Choroid plexus epithelial cell (primary cell): ENCODE results near the gene IQCF6.

Experiments
- DNase-seq: peaks from one replicate; pipeline ENCODE4 v3.0.0-alpha.2; 2010; ENCODE audit warnings: low read depth
- H3K4me3 ChIP-seq: 2 replicates; pipeline ENCODE4 v1.5.1; 2011; ENCODE audit warnings: low read depth, mild to moderate bottlenecking, control low read depth, low read length, moderate library complexity
- TF ChIP-seq, protein P1 (sequence below): conservative IDR thresholded peaks from 2 replicates; pipeline ENCODE4 v1.5.1; 2011; ENCODE audit warnings: low read depth, mild to moderate bottlenecking, control low read depth, inconsistent platforms, low read length, moderate library complexity

IQCF6 gene

GRCh38 chr3:51779137-51779536, at the start of gene IQCF6:
Gene IQCF6, minus strand, starts transcription at chr3:51779237. Its CDS starts 13 bp downstream, at chr3:51779224.
- no peak within 1 kb of the TSS for H3K4me3 ChIP-seq
- no peak for DNase-seq
- TF ChIP-seq, protein P1, sequence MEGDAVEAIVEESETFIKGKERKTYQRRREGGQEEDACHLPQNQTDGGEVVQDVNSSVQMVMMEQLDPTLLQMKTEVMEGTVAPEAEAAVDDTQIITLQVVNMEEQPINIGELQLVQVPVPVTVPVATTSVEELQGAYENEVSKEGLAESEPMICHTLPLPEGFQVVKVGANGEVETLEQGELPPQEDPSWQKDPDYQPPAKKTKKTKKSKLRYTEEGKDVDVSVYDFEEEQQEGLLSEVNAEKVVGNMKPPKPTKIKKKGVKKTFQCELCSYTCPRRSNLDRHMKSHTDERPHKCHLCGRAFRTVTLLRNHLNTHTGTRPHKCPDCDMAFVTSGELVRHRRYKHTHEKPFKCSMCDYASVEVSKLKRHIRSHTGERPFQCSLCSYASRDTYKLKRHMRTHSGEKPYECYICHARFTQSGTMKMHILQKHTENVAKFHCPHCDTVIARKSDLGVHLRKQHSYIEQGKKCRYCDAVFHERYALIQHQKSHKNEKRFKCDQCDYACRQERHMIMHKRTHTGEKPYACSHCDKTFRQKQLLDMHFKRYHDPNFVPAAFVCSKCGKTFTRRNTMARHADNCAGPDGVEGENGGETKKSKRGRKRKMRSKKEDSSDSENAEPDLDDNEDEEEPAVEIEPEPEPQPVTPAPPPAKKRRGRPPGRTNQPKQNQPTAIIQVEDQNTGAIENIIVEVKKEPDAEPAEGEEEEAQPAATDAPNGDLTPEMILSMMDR = no peak

DNA sequence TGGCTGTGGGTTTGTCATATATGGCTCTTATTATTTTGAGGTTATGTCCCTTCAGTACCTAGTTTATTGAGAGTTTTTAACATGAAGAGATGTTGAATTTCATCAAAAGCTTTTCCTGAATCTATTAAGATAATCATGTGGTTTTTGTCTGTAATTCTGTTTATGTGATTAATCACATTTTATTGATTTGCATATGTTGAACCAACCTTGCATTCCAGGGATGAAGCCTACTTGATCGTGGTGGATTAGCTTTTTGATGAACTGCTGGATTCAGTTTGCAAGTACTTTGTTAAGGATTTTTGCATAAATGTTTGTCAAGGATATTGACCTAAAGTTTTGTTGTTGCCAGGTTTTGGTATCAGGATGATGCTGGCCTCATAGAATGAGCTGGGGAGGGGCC, 49.3 kb upstream of the IQCF6 start:
- TF ChIP-seq, protein P1 = no peak
- H3K4me3 ChIP-seq = no peak overlapping the region
- no peak for DNase-seq

- TF ChIP-seq, protein P1 = peak; percentile 25
- H3K4me3 ChIP-seq = no peak overlapping the region
- DNase-seq = no peak
These were observed 40.8 kb upstream of the IQCF6 start for GRCh38 chr3:51819709-51820406.

DNA sequence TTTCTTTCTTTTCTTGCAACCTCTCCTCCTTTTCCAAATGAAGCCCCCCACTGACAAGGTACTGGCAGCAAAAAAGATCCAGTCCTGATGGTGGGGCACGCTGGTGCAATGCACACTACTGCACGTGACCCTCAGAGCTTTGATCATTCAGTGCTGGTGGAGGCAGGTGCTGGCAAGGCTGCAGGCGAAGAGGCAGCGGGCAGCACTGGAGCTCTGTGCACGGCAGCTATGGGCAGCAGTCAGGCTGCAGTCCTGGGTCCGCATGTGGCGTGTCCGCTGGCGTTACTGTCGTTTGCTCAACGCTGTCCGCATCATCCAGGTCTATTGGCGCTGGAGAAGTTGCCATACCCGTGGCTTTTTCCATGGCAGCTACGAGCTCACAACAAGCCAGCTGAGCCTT, 40.1 kb upstream of the IQCF6 start:
- no peak overlapping the region for H3K4me3 ChIP-seq
- TF ChIP-seq, protein P1 = no peak
- no peak for DNase-seq

DNA sequence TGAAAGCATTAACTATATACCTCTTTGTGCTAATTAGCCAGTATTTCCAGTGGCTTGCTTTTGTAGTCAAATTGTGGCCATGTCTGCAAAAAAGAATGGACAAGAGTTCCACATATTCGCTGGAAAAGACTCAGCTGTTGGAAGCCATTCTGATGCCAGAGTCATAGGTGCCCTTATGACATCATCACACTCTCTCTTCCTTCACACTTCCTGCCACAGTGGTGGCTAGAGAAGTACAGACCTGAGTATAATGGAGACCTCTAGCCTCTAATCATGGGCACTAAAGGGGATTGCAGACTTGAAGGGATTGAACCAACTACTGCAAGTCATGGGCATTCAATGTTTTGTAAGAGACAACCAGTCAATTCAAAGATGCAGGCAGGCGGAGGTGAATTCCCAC, 38.3 kb upstream of the IQCF6 start:
- DNase-seq = no peak
- TF ChIP-seq, protein P1 = no peak
- no peak overlapping the region for H3K4me3 ChIP-seq

DNA sequence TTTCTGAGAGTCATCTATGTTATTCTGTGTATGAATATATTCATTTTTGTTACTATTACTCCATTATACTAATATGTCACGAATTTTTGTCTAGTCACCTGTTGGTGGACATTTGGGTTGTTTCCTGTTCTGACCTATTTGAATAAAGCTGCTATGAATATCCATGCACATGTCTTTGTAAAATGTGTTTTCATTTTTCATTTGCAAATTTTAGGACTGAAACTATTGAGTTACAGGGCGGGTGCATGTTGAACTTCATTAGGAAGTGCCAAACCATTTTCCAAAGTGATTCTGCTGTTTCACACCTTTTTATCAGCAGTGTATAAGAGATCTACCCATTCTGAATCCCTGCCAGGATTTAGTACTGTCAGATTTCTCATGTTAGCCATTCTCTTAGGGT, 37.7 kb upstream of the IQCF6 start:
- TF ChIP-seq, protein P1 = no peak
- DNase-seq = no peak
- H3K4me3 ChIP-seq = no peak overlapping the region

DNA sequence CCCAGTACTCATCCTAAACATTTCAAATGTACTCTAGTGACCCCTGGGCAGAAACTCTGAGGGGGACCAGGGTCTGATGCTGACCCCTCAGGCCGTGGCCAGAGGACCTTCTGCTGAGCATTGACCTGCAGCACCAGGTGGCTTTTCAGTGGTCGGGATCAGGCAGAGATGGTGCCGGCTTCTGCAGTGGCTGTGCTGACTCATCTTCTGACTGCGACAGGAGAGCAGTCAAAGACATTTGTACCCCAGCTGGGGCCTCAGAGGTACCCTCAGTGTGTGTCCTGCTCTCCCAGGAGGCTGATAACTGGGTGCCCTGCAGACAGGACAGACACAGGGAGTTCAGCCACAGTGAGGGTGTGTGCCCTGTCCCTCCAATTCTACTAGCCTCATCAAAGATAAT, 36.6 kb upstream of the IQCF6 start:
- TF ChIP-seq, protein P1 = no peak
- H3K4me3 ChIP-seq = no peak overlapping the region
- no peak for DNase-seq
